Left lobe of liver (tissue), 2 donors: Measurements from ENCODE around the gene RAB12. TPM values are rescaled to one million over a fixed set of nuclear protein-coding genes. Genes with fewer than 3 reads are reported as not detected.
A peak's percentile ranks its signal among the peaks of the same experiment; 100 is the strongest.
"Not testable (repeated sequence)": the region's sequence is repeated elsewhere in the genome, so short reads cannot be mapped to it uniquely, and the experiment has no call there.

Experiments used
- ATAC-seq: fragments of 200-7000 bp; cut with Tn5 transposase; one replicate; pipeline ENCODE4 v1.9.1; 2020; ENCODE audit warnings: mild to moderate bottlenecking, moderate library complexity
- DNase-seq: peaks from one replicate; pipeline ENCODE4 v3.0.0-alpha.2; 2020; ENCODE audit warnings: low spot score
- total RNA-seq: library from RNA; stranded (reverse); gene quantifications from one replicate; pipeline ENCODE4 v1.2.1, GENCODE V29; 2021
- donor health status: DM: no; HTN: no; CAD: no; lungs with moderate emphysema.
- donor health status: DM: no; HTN: yes; CAD: no.

The RAB12 gene
- total RNA-seq, 1 donor from 2014 or later = 16.8 TPM

GRCh38 chr18:8639762-8640161 lies 30.5 kb downstream of the RAB12 start:
- ATAC-seq = no peak

GRCh38 chr18:8643326-8643878 lies 34.2 kb downstream of the RAB12 start:
- ATAC-seq = no peak
- DNase-seq = no peak

More at GRCh38 chr18:8639762-8640161, 30.5 kb downstream of the RAB12 start:
- DNase-seq = no peak

GRCh38 chr18:8647359-8647758 lies 38.1 kb downstream of the RAB12 start:
- not testable (repeated sequence) for ATAC-seq, DNase-seq

DNA sequence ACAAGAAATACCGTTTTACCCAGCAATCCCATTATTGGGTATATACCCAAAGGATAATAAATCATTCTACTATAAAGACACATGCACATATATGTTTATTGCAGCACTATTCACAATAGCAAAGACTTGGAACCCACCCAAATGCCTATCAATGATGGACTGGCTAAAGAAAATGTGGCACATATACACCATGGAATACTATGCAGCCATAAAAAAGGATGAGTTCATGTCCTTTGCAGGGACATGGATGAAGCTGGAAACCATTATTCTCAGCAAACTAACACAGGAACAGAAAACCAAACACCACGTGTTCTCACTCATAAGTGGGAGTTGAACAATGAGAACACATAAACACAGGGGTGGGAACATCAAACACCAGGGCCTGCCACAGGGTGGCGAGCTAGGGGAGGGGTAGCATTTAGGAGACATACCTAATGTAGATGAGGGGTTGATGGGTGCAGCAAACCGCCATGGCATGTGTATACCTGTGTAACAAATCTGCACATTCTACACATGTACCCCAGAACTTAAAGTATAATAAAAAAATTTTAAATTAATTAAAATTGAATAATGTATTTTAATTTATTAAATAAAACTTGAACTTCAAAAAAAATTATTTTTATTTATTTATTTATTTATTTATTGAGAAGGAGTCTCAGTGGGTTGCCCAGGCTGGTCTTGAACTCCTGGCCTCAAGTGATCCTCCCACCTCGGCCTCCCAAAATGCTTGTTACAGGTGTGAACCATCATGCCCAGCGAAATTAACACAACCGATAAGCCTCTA lies 42.4 kb downstream of the RAB12 start:
- DNase-seq, ATAC-seq: not testable (repeated sequence)

- no peak for DNase-seq
- peak; percentile 78 for ATAC-seq
Observed at GRCh38 chr18:8654503-8655451, 45.5 kb downstream of the RAB12 start.

DNA sequence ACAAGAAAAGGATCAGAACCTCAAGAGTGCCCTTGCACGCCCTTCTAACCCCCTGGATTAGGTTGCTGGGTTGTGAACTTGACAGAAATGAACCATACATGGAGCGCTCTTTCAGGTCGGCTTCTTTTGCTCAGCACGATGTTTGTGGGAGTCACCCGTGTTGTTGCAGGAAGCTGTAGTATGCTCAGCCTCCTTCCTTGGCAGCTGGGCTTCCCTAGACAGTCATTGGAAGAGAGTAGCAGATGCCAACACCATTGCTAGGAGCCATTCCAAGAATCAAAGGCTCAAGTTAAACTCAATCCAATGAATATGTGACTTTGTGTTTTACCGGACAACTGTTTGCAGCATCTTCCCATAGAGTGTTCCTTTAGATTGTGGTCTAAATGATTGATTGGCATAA lies 47.0 kb downstream of the RAB12 start:
- no peak for ATAC-seq

GRCh38 chr18:8657050-8657820 lies 48.0 kb downstream of the RAB12 start:
- DNase-seq = no peak
- no peak for ATAC-seq

More for the DNA sequence above, 47.0 kb downstream of the RAB12 start:
- DNase-seq = no peak

- ATAC-seq (no peak), DNase-seq (no peak)
Observed at GRCh38 chr18:8657873-8658470, 48.7 kb downstream of the RAB12 start.

DNA sequence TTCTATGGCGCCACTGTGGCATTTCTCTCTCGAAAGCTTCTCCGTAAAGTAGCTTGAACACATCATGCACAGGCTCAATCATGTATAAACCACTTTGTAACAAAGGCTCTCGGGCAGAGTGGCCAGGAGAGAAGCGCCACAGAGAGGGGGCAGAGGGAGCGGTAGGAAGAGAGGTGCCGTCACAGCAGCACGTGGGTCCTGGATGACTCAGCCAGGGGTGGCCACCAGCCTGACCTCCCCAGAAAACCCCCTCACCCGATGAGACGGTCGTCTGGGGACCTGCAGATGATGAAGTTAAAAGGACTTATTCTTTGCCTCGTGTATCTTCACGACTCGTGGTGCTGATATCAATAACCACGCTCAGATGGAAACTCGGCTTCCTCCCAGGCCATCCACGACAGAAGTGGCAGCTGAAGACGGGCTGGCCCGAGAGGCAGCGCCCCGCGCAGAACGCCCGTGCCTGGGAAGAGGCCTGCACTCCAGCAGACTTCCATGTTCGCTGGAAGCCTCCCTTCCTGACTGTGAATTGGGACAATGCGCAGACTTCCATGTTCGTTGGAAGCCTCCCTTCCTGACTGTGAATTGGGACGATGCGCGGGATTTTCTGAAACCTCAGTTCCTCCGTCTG lies 49.7 kb downstream of the RAB12 start:
- DNase-seq (no peak), ATAC-seq (no peak)

- DNase-seq = no peak
- ATAC-seq = no peak
Observed at GRCh38 chr18:8659609-8660242, 50.5 kb downstream of the RAB12 start.

DNA sequence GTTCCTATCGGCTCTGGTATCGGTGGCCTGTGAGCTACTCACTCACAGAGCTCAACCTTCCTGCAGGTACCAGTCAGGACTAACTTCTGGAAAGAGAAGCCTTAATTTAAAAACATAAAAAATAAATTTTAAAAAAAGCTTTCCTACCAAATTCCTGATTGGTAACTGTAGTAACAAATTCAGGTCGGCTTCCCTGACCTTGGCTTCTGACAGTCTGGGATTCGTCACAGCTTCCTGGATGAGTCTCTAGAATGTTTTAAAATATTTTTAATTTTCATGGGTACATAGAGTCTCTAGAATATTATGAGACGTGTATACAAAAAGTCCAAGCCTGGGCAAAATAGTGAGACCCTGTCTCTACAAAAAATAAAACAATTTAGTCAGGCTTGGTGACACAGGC lies 51.1 kb downstream of the RAB12 start:
- DNase-seq (no peak), ATAC-seq (no peak)

DNA sequence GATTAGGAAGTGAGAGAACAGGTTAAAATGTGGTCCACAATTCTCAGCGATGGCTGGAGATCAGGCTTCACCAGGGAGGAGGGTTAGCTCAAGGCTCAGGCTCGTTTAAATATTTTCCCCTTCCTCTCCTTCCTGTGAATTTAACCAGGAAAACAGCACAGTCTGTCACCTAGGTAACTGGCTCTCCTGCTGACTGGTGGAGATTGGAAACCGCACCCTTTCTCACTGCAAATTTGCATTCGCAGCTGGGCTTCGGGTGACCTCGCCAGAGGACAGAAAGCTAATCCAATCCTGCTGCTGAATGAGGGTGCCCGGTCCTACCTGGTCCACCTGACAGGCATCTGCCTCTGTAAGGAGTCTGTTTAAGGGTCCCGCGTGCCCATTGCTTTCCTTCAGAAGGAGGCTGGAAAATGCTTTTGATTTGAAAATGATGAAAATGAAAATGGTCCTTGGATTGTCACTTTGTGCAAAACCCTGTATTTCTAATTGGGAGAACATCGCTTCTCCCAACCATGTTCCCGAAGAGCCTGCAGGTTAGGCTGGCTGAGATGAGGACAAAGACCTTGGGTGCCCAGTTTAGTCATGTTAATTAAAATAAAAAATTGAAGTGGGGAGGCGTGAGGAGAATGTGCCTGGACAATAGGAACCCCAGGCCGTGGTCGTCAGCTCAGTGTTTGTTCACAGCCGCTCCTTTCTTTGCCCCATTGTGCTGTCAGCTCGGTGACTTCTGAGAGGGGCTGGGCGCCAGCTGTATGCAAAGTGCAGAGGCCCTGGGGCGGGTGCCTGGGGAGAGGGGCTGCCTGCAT lies 52.7 kb downstream of the RAB12 start:
- ATAC-seq (peak; percentile 19), DNase-seq (no peak)

DNA sequence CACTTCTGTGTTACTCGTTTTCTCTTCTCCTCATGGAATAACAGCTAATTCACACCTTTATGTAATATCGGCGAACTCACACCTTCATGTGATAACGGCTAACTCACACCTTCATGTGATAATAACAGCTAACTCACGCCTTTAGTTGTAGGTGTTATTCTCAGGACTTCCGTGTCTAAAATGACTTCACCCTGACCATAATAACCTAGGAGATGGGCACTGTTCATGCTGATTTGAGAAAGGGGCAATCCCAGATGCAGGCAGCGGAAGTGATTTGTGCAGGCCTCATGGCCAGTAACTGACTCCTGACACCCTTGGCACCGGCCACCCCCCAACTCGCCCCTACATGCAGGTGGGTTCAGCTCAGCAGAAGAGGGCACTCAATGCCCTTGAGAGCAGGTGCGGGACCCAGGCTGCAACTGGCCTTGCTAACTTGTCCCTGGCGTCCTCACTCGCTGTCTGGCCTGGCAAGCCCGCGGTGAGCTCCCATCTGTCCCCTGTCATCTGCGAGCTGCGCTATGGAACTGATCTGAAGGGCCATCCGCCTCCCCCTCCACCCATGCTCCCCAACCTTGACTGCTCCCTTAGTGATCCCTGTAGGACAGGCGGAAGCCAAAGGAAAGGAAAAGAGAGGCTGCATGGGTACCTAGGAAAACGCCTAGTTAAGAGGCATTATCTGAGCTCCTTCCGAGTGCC lies 53.5 kb downstream of the RAB12 start:
- ATAC-seq (no peak), DNase-seq (no peak)

- DNase-seq = no peak
- ATAC-seq = no peak
Observed at GRCh38 chr18:8667846-8668245, 58.6 kb downstream of the RAB12 start.

- no peak for DNase-seq
- ATAC-seq = no peak
Observed at GRCh38 chr18:8668381-8668780, 59.1 kb downstream of the RAB12 start.

- ATAC-seq = no peak
- DNase-seq = no peak
Observed at GRCh38 chr18:8669571-8669970, 60.3 kb downstream of the RAB12 start.

DNA sequence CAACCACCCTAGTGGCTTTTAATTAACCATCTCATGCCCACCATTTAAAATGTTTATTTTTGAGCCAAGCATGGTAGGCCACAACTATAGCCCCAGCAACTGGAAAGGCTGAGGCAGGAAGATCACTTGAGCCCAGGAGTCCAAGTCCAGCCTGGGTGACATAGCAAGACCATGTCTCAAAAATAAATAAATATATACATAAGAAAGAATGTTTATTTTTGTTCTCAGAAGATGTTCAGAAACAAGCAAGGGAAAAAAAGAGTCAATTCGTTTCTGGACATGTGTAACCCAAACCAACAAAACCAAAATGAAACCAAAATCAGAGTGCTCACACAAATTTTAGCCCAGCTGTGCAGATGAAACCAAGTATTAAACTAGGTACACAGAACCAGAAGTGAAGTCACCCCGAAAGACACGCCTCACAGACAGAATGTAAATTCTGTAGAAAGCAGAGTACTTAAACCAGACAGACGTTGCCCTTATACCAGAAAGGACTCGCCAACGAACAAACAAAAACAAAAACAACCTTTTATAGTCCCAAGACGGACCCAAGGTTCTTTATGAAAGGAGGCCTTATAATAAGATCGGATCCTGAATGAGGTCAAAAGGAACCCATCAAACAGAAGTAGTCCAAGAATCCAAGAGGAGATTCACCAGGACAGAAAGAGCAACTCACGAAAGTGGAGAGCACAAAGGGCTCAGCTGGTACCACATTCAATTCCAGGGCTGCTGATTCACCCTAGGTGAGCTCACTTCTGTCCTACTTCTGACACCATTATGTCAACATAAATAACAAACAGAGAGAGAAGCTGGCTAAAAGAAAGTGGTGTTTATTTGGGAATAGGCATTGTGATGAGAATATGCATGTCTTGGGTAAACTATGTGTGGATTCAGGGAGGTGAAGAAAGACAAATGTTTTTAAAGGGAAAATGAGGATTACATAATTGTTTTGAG lies 64.3 kb downstream of the RAB12 start:
- DNase-seq (no peak), ATAC-seq (no peak)
